ENCODE measurements around the gene SLC25A51. TPM values are rescaled to one million over a fixed set of nuclear protein-coding genes. Genes with fewer than 3 reads are reported as not detected.
A peak's percentile ranks its signal among the peaks of the same experiment; 100 is the strongest.

SLC25A51 gene
- total and polyA plus RNA-seq, 2 donors from 2014 or later: 10.7 to 25.5 TPM

- no peak for TF ChIP-seq CTCF (IDR thresholded peaks at IDR 0.05; ENCODE audit: borderline replicate concordance, extremely low read depth, insufficient read depth)
- DNase-seq (peak in 1 of 5 donors; percentile 25), FAIRE-seq (no peak)
- Histone ChIP-seq H3K9me3 (ENCODE audit: control insufficient read depth in 2 of 3, insufficient read depth in 1 of 3, low read length in 3 of 3) (no peaks in the 10 kb centered on the region), H3K27ac (ENCODE audit: low read depth in 2 of 2, low read length in 2 of 2) (peak overlapping the region; percentile 26 to 33), H3K36me3 (ENCODE audit: control insufficient read depth in 2 of 3, insufficient read depth in 3 of 3, low read length in 3 of 3) (peaks cover 0 to 4% (median 2%) of the 10 kb centered on the region in 3 donors), H3K27me3 (ENCODE audit: control insufficient read depth, insufficient read depth, low read length) (no peaks in the 10 kb centered on the region), H3K9ac (ENCODE audit: low read length in 3 of 3) (no peak overlapping the region), H3K4me1 (ENCODE audit: control insufficient read depth in 2 of 3, insufficient read depth in 2 of 3, low read depth in 1 of 3, low read length in 3 of 3) (peaks cover 0 to 27% (median 14%) of the 10 kb centered on the region in 3 donors), H3K4me3 (ENCODE audit: low read length in 3 of 3) (no peak overlapping the region)
- intact Hi-C loops (cut with DNase I): loop anchor here (10.0 kb wide), 2 partner anchors 67 to 447 kb away; no protein-coding TSS in a partner anchor
Observed at GRCh38 chr9:37917801-37918664, 14.1 kb upstream of the SLC25A51 start.

GRCh38 chr9:37917313-37917731 lies 13.4 kb upstream of the SLC25A51 start:
- DNase-seq (peak in 1 of 5 donors; percentile 45), FAIRE-seq (no peak)
- no peaks in the 10 kb centered on the region for H3K27me3 ChIP-seq (ENCODE audit: control insufficient read depth, insufficient read depth, low read length)
- intact Hi-C loops (cut with DNase I): loop anchor here (10.0 kb wide), 2 partner anchors 67 to 447 kb away; no protein-coding TSS in a partner anchor
- peaks cover 0 to 20% (median 8%) of the 10 kb centered on the region in 3 donors for H3K4me1 ChIP-seq (ENCODE audit: control insufficient read depth in 2 of 3, insufficient read depth in 2 of 3, low read depth in 1 of 3, low read length in 3 of 3)
- peak overlapping the region; percentile 26 to 33 for H3K27ac ChIP-seq (ENCODE audit: low read depth in 2 of 2, low read length in 2 of 2)
- peaks cover 0 to 4% (median 2%) of the 10 kb centered on the region in 3 donors for H3K36me3 ChIP-seq (ENCODE audit: control insufficient read depth in 2 of 3, insufficient read depth in 3 of 3, low read length in 3 of 3)
- H3K9me3 ChIP-seq (ENCODE audit: control insufficient read depth in 2 of 3, insufficient read depth in 1 of 3, low read length in 3 of 3): no peaks in the 10 kb centered on the region
- no peak for TF ChIP-seq CTCF (IDR thresholded peaks at IDR 0.05; ENCODE audit: borderline replicate concordance, extremely low read depth, insufficient read depth)
- no peak overlapping the region for H3K9ac ChIP-seq (ENCODE audit: low read length in 3 of 3)
- H3K4me3 ChIP-seq (ENCODE audit: low read length in 3 of 3): no peak overlapping the region

- Histone ChIP-seq H3K4me3 (ENCODE audit: low read length in 3 of 3) (no peak overlapping the region), H3K9ac (ENCODE audit: low read length in 3 of 3) (no peak overlapping the region), H3K9me3 (ENCODE audit: control insufficient read depth in 2 of 3, insufficient read depth in 1 of 3, low read length in 3 of 3) (no peaks in the 10 kb centered on the region), H3K36me3 (ENCODE audit: control insufficient read depth in 2 of 3, insufficient read depth in 3 of 3, low read length in 3 of 3) (peaks cover 0 to 4% (median 2%) of the 10 kb centered on the region in 3 donors), H3K27me3 (ENCODE audit: control insufficient read depth, insufficient read depth, low read length) (no peaks in the 10 kb centered on the region), H3K27ac (ENCODE audit: low read depth in 2 of 2, low read length in 2 of 2) (peak overlapping the region; percentile 34 to 39), H3K4me1 (ENCODE audit: control insufficient read depth in 2 of 3, insufficient read depth in 2 of 3, low read depth in 1 of 3, low read length in 3 of 3) (peaks cover 0 to 19% (median 7%) of the 10 kb centered on the region in 3 donors)
- DNase-seq (peak in 1 of 5 donors; percentile 31), FAIRE-seq (no peak)
- no peak for TF ChIP-seq CTCF (IDR thresholded peaks at IDR 0.05; ENCODE audit: borderline replicate concordance, extremely low read depth, insufficient read depth)
- intact Hi-C loops (cut with DNase I): loop anchor here (10.0 kb wide), 2 partner anchors 68 to 448 kb away; no protein-coding TSS in a partner anchor
Observed at GRCh38 chr9:37916471-37917312, 12.8 kb upstream of the SLC25A51 start.

Data from kidney (tissue), 14 donors.